ENCODE results near the gene CDH13. TPM values are rescaled to one million over a fixed set of nuclear protein-coding genes. Genes with fewer than 3 reads are reported as not detected.
A peak's percentile ranks its signal among the peaks of the same experiment; 100 is the strongest.

Gene CDH13
- polyA plus RNA-seq, 2 of the 4 experiments (the other 2 are of a cell fraction): not detected

- ATAC-seq: no peak
- DNase-seq (ENCODE audit: low read depth in 1 of 2, low spot score in 1 of 2): no peak
- H3K27ac ChIP-seq: no peak overlapping the region
- no peak overlapping the region for H3K4me3 ChIP-seq
- FAIRE-seq: no peak
- no peaks in the 10 kb centered on the region for H3K9me3 ChIP-seq
- POLR2A ChIA-PET: no interaction called here
- H3K4me1 ChIP-seq: peaks cover 3% of the 10 kb centered on the region; the same call in 1 of the 3 replicates
- no peak for TF ChIP-seq EP300 (IDR thresholded peaks at IDR 0.05)
- TF ChIP-seq FOSB (CRISPR knock-in tag; IDR thresholded peaks at IDR 0.05): no peak
- CTCF ChIA-PET: interaction anchor here (0.9 kb wide), 1 partner anchor 48 kb away, joined by 4 read pairs; no protein-coding TSS in a partner anchor
- 80% methylated on average over 33 of the region's 33 CpGs for WGBS (ENCODE audit: missing lambda C conversion rate)
- H3K4me2 ChIP-seq: no peak overlapping the region
These were observed 1203.5 kb downstream of the CDH13 start for GRCh38 chr16:83830091-83830768.

GRCh38 chr16:83830769-83831455 lies 1204.1 kb downstream of the CDH13 start:
- no peak for ATAC-seq
- ChIA-PET POLR2A (no interaction called here), CTCF (no interaction called here)
- TF ChIP-seq EP300 (IDR thresholded peaks at IDR 0.05): no peak
- no peak for TF ChIP-seq FOXS1 (CRISPR knock-in tag; IDR thresholded peaks at IDR 0.05)
- TF ChIP-seq CEBPB (IDR thresholded peaks at IDR 0.05): no peak
- no peak for TF ChIP-seq CBX2 (IDR thresholded peaks at IDR 0.05; ENCODE audit: borderline replicate concordance, low read depth)
- TF ChIP-seq BCL3 (IDR thresholded peaks at IDR 0.05): no peak
- TF ChIP-seq TFCP2L1 (CRISPR knock-in tag; IDR thresholded peaks at IDR 0.05): no peak
- no peak for TF ChIP-seq ZC3H11A (IDR thresholded peaks at IDR 0.05)
- no peak for TF ChIP-seq E2F6 (IDR thresholded peaks at IDR 0.05; ENCODE audit: borderline replicate concordance, low read depth)
- no peak for TF ChIP-seq PHF8 (IDR thresholded peaks at IDR 0.05; ENCODE audit: borderline replicate concordance, low read depth)
- TF ChIP-seq POLR2AphosphoS2 (conservative IDR thresholded peaks at IDR 0.05; ENCODE audit: low read length): no peak
- no peak for TF ChIP-seq ELK1 (IDR thresholded peaks at IDR 0.05; ENCODE audit: low read depth, low read length)
- TF ChIP-seq CHD4 (IDR thresholded peaks at IDR 0.05; ENCODE audit: borderline replicate concordance): no peak
- DNase-seq (ENCODE audit: low read depth in 1 of 2, low spot score in 1 of 2): no peak
- 45% methylated on average over 13 of the region's 13 CpGs for WGBS (ENCODE audit: missing lambda C conversion rate)
- no peak overlapping the region for H3K4me2 ChIP-seq
- no peak overlapping the region for H3K4me3 ChIP-seq
- peaks cover 7% of the 10 kb centered on the region; the same call in 2 of the 3 replicates for H3K4me1 ChIP-seq
- no peaks in the 10 kb centered on the region for H3K9me3 ChIP-seq
- FAIRE-seq: no peak
- no peak overlapping the region for H3K27ac ChIP-seq

GRCh38 chr16:83831456-83831987 lies 1204.8 kb downstream of the CDH13 start:
- no peak for FAIRE-seq
- no peak overlapping the region for H3K4me2 ChIP-seq
- H3K9me3 ChIP-seq: no peaks in the 10 kb centered on the region
- peaks cover 7% of the 10 kb centered on the region; the same call in 2 of the 3 replicates for H3K4me1 ChIP-seq
- ChIA-PET POLR2A (no interaction called here), CTCF (no interaction called here)
- TF ChIP-seq MAFK (IDR thresholded peaks at IDR 0.05; ENCODE audit: partially characterized antibody) (peak; percentile 43), FOSL2 (IDR thresholded peaks at IDR 0.05) (no peak), FOSL2 (CRISPR knock-in tag; IDR thresholded peaks at IDR 0.05) (no peak), HEYL (CRISPR knock-in tag; IDR thresholded peaks at IDR 0.05) (no peak), JUNB (IDR thresholded peaks at IDR 0.05) (no peak), CHD4 (IDR thresholded peaks at IDR 0.05; ENCODE audit: borderline replicate concordance) (no peak), SREBF2 (IDR thresholded peaks at IDR 0.05) (no peak)
- no peak overlapping the region for H3K4me3 ChIP-seq
- DNase-seq (ENCODE audit: low read depth in 1 of 2, low spot score in 1 of 2): no peak
- no peak overlapping the region for H3K27ac ChIP-seq
- 48% methylated on average over 5 of the region's 5 CpGs for whole genome bisulfite sequencing (ENCODE audit: missing lambda C conversion rate)
- no peak for ATAC-seq
